Prostate gland (tissue), 2 donors: ENCODE results near the gene FEN1.

Experiments used
- CTCF ChIP-seq, 4 experiments: fragments of 200-600 bp in 2 of 4; fragments of 450-650 bp in 2 of 4; sonication (generic) in 2 of 4; IDR thresholded peaks; 1 replicate in 3 of 4; 2 replicates in 1 of 4; pipeline ENCODE4 v1.5.1; 2016 to 2019; ENCODE audit warnings: antibody characterized with exemption in 4 of 4, mild to moderate bottlenecking in 2 of 4, moderate library complexity in 2 of 4
- POLR2A ChIP-seq: fragments of 450-650 bp; IDR thresholded peaks from one replicate; pipeline ENCODE4 v1.6.1; 2016; ENCODE audit warnings: antibody characterized with exemption, mild to moderate bottlenecking

- TF ChIP-seq CTCF (IDR thresholded peaks at IDR 0.05) (no peak), POLR2A (no peak)
Measured at GRCh38 chr11:61779666-61780525, 12.8 kb upstream of the FEN1 start.
